EL (cell line): ENCODE data around the gene PEMT.
A peak's percentile ranks its signal among the peaks of the same experiment; 100 is the strongest.
"Not testable (repeated sequence)": the region's sequence is repeated elsewhere in the genome, so short reads cannot be mapped to it uniquely, and the experiment has no call there.

Experiments
- DNase-seq: peaks from one replicate; pipeline ENCODE4 v3.0.0-alpha.2; 2016

PEMT gene

DNA sequence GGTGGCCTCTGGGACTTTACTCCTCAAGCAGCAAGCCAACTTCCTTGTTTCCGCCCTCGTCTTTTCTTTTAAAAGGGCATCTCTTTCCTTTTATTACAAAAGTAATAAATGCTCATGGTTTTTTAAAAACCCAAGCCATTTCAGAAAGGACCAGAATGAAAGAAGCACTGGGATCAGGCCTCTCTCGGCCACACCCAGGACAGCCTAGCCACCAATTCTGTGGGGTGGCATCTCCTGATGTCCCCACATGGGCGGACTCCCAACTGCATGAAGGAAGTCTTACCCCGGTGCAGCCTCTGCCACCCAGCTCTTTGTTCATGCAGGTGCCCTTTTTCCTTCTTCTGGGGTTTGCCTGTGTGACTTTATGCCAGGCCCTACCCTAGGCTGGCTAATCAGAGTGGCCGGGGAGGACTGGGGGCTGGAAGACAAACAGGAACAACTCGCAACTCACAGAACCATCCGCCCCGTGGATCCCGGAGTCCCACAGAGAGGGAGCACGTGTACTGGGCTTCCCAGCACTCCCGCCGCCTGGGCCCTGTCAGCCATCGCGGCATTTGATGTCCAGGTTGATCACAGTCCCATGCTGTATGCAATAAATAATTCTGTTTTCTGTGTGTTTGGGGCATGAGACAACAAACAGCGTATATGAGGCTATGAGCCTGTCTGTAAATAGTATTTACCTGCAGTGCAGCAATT is 92.8 kb downstream of the PEMT start:
- DNase-seq = no peak

DNA sequence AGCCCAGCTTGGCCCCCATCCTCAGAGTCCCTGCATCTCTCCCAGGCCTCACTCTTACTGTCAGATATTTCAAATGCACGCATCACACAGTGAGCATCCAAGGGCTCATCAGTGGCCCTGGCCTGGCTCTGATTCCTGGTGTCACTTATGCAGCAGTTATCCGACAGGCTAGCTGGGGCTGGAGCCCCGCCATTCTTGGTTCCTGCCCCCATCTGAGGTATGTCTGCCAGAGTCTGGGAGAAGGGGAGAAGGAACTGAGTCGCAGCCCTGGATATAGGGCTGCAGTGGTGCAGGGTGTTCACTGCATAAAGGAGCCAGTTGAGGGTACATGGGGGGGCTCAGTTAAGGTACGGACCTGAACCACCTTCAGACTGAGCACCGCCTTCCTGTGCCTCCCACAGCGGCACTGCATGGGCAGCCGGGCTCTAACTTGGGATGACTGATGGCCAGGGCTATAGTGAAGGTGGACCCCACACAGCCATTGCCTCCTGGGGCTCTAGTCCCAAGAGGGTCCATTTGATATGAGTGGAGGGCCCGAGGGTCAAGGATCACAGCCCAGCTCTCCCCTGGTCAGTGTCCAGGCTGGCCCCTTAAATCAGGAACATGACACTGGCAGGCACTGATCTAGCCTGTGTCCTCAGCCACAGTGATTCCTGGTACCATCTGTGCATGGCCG is 93.5 kb downstream of the PEMT start:
- no peak for DNase-seq

DNA sequence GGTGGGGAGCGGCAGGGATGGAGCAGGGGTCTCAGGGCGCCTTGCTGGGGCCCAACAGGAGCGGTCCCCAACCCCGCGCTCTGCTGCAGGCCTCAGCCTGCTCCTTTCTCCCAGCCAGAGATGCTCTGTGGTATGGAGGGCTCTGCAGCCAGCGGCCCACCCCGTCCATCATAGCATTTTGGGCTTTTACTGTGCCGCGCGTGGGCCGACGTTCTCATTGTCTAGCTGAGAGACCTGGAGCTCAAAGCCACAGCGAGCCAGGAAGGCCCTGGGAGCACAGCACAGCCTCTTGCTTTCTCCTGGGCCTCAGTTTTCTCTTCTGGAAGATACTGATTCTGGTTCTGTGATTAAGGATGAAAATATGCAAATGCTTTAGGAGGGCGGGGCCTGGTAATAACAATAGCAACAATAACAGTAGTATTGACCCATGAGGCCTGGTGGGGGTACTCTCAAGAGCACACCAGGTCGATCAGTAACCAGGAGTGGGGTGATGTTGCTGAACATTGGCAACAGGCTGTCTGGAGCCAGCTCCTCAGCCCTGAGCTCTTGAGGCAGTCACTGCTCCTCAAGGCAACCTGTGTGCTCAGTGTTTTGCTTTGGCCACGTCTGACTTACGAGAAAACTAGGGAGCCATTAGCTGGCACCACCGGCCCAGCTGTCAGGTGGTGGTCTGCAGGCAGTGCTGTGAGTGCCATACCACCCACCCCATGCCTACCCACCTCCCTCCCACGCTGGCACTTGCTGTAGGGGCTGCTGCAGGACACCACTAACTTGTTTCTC is 94.3 kb downstream of the PEMT start:
- peak; percentile 42 for DNase-seq

DNA sequence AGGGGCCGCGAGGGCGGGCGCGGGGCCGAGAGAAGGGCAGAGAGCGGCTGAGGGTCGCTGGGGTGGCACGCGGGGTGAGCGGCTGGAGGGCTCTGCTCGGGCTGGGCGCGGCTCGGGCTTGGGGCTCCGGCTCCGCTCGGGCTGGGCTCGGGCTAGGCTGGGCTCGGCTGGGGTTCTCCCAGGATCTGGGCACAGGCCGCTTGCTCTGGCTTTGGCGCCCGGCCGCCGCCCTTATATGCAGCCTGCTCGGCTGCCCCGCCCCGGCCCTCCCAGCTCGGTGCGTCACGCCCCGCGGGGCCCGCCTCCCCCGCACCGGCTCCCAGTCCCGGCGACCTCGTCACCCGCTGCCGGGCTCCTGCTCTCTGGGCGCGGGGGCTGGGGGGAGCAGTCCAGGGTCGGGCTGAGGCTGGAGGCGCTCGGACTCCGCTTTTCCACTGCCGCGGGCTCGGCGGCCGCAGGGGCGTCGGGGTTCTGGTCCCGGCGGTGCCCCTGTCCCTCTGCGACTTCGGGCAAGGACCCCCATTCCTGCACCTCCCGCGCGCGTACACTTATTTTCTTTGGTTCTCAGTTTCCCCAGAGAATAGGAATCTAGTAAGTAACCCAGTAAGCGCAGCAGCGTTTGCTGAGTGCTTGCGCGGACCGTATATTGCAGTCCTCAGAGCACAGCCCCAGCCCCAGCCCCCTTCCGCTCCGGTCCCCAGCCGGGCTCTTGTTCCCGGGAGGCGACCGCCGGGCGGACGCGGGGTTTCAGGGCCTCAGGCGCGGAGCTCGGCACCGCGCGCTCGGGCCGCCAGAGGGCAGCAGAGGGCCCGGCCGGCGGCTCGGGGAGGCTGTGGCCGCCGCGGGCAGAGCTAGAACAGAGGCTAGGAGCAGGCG is 95.1 kb downstream of the PEMT start, which contains the start of gene RASD1:
Gene RASD1 (minus strand): TSS at position 207 of the 876 bp plus-strand sequence. CDS start 214 bp downstream, outside the sequence.
- peak; percentile 86 for DNase-seq

DNA sequence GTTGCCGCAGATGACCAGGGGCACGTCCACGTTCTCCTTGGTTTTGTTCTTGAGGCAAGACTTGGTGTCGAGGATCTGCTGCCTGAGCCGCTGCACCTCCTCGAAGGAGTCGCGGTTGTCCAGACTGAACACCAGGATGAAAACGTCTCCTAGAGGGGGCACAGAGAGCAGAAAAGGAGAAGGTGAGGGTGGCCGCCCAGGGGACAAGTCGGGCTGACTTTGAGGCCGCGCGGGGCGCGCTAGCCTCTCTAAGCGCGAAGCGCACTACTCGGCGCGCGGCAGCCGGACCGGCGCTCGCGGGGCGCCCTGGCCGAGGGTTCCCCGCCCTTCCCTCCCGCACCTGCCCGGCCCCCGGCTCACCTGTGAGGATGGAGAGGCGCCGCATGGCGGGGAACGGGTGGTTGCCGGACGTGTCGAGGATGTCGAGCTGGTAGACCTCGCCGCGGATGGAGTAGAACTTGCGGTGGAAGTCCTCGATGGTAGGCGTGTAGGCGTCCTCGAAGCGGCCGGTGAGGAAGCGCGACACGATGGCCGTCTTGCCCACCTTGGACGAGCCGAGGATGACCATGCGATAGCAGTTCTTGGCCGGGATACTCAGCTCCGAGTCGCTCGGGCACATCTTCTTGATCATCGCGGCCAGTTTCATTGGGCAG is 95.8 kb downstream of the PEMT start:
- peak; percentile 15 for DNase-seq

DNA sequence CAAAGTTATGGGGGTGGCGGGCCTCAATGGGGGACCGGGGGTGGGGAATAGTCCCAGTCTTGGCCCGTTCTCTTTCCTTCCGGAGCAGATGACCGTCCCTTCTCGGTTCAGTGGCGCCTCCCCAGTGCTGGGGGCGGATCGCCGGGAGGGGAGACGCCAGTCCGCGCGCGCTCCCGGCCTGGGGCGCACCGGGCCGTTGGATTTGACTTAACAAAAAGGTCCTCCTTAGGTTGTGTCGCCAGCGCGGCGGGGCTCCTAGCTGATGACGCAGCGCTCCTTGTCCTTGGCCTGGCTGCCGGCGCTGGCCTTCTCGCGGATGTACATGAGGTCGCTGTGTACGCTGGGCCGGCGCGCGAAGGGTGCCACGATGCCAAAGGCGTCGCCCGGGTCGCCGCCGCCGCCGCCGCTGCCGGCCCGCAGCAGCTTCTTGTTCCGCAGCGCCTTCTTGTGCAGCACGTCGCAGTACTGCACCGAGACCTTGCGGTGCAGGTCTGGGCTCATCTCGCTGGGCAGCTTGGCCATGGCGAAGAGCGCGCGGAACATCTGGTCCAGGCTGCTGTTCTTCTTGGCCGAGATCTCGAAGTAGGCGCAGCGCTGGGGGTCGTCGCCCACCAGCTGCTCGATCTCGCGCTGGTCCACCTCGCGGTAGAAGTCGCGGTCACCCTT is 96.5 kb downstream of the PEMT start:
- peak; percentile 59 for DNase-seq

DNA sequence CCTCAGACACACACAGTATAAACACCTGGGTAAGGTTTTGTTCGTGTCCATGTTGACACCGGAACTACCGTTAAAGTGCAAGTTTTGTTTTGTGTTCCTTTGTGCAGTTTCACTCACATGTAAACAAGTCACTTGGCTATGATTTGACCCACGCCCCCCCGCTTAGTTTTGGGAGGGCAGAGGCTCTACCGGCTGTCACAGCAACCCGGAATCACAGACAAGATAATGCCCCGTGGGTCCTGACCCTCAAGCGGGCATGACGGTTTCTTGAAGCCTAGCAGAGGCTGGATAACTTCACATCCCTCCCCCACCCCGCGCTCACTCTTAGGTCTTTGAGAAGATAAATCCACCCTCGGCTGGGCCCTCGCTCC is 97.0 kb downstream of the PEMT start:
- DNase-seq = no peak

DNA sequence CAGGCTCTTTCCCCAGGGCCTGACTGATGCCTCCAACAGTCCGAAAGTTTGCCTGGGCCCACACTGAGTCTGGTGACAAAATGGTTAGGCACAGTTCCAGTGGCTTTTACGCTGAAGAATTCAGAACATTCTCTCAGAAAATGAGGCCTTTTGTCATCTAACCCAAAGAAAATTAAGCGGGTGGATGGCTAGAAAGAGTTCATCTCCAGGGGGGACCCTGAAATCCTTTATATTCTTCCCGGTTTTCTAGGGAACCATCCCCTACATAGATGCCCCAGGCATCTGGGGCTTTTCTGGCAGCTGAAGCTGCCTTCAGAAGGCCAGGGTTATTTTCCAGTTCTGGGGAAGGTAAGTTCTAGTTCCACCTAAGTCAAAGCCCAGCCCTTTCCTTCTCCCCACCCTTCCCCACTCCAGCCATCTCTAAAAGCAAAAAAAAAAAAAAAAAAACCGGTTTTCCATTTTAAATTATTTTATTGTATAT is 97.5 kb downstream of the PEMT start:
- DNase-seq = no peak

DNA sequence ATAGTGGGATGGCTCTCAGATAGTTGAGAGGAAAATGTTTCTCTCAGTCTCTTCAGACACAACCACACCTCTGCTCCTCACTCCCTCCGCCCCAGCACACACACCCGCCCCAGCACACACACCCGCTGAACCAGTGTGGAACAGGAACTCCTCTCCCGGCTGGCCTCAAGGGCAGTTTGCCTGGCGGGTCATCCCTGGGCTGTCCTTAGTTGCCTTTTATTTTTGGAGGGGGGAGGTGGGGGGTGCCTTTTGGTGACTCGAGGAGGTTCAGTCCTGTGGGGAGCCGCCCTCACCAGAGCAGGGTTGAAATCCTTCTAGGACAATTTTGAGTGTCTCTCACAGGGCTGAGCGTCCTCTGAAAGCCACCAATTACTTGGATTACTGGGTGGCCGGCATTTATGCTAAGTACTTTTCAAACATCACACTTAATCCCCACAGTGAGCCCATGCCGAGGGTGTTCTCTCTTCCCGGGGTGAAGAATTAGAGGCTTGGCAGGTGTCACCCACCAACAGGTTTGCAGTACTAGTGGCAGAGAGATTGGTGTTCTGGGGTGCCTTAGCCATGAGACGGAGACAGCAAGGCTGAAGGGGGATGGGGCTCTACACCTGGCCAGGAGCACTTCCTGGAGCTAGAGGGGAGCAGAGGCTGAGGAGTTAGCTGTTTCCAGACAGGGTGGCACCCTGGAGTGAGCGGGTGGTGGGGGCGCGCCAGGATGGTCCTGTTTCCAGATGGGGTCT is 98.1 kb downstream of the PEMT start:
- no peak for DNase-seq

DNA sequence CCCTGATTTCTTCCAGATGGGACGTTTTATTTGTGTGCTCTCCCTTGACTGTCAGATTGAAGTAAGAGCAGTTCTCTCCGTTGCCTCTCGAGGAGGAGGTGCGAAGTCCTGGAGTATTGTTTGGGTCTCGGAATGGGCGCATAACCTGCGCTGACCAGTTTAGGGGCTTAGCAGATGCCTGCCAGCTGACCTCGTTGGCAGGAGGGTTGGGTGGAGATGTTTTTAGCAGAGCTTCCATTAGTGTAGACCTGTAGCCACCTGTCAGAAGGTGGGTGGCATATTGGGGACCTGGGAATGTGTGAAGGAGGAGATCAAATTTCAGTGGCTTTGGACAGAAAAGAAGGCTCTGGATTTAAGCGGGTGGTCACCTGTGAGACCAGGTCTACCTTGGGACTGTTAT is 98.9 kb downstream of the PEMT start:
- no peak for DNase-seq

DNA sequence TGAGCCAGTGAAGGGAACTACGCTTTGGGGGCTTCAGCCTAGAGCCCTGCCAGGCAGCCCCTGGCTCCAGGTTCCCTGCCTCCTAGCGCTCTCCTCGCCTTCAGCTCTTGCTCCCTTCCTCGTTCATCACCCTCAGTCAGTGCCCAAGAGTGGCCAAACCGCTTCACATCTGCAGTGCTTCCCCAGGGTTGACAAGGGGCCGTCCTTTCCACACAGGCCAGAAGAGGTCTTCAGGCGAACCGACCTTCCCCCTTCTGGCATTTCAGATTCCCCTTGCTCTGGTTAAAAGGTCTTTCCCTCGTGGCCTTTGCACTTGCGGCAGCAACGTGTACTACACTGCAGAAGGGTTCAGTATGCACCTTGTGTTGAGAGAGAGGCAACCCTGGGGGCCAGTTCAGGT is 99.4 kb downstream of the PEMT start:
- DNase-seq = no peak

DNA sequence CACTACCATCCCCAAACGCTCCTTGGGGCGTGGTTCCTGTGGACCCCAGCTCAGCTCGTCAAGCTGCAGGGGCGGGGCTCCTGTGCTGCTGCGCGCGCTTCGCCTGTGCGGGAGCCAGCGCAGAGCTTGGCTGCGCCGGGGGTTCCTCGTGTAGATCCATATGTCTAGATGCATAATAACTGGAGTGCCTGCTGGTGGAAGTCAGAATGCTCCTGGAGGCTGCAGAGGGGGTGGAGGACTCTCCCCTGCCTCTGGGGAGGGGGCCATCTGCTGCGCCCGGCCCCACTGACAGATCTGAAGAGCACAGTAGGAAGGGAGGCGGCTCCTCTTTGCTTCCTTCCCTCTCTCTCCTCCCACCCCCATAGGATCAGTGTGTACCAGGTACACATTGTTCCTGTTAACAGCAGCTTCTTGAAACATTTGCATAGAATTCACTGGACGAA is 99.9 kb downstream of the PEMT start:
- no peak for DNase-seq

DNA sequence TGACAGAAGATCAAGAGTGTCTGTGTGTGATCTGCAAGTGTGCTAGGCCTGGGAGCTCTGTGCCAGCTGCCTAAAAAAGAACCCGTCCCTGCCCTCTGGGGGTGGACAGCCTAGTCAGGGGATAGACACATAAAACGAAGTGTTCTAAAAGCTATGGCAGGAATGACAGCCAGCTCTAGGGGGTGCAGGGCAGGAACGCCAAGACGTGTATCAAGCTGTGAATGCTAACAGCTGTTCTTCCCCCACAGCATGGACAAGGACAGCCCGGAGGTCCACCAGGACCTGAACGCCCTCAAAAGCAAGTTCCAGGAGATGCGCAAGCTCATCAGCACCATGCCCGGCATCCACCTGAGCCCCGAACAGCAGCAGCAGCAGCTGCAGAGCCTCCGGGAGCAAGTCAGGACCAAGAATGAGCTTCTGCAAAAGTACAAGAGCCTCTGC is 100.5 kb downstream of the PEMT start:
- DNase-seq = no peak

DNA sequence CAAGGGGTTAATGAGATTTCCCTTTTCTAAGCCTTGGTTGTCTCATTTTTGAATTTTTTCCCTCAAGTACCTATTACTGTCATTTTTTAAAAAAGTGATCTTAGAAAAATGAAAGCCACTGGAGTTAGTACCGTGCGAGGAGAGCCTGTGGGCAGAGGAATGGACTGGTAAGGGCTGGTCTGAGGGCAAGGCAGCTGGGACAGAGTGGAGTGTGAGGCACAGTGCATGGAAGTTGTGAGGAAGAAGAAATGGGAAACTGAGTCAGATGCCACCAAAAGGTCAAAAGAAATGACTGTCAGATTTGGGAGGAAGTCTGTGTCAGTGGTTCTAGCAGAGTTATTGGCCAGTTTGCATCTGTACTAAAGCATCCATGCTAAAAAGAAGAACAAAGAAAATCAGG is 103.5 kb downstream of the PEMT start:
- DNase-seq = no peak

DNA sequence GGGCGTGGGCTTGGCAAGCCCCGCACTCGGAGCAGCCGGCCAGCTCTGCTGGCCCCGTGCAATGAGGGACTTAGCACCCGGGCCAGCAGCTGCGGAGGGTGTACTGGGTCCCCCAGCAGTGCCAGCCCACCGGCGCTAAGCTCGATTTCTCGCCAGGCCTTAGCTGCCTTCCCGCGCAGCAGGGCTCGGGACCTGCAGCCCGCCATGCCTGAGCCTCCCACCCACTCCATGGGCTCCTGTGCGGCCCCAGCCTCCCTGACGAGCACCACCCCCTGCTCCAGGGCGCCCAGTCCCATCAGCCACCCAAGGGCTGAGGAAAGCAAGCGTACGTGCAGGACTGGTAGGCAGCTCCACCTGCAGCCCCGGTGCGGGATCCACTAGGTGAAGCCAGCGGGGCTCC is 105.1 kb downstream of the PEMT start:
- DNase-seq = not testable (repeated sequence)

DNA sequence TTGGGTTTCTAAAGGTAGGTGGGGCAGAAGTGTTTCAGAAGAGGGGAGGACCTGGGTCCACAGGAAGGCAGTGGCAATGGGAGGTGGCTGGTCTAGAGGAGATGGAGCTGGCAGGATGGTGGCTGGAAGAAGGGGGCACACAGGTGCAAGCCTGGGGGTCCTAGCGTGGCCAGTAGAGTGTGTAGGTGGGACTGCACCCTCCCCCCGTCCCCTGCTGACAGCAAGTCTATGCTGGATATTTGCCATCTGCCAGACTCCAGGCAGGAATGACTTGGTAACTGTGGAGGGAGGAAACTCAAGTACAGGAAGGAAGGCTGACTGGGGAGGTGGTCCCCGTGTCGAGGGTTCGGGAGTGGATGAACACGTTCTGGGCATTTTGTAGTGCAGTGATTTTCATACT is 106.1 kb downstream of the PEMT start:
- no peak for DNase-seq

DNA sequence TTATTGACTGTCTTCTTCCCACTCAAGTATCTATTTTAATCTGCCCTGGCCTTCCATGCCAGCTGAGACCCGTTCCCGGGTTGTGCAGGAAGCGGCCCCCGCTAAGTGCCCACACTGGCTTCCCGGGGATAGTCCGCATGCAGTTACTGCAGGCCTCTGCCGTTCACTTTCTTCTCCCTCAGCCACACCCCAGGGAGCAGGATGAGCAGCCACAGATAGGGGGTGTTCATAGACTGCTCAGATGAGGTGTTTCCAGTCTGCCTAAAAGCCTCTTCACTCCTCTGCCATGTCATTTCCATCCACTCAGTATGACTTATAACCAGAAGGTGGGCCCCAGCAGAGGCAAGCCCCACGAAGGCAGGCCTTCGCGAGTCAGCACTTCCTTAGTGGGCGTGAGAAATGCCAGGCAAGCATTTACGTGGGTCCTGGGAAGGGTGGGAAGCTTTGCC is 107.0 kb downstream of the PEMT start:
- DNase-seq = peak; percentile 34

DNA sequence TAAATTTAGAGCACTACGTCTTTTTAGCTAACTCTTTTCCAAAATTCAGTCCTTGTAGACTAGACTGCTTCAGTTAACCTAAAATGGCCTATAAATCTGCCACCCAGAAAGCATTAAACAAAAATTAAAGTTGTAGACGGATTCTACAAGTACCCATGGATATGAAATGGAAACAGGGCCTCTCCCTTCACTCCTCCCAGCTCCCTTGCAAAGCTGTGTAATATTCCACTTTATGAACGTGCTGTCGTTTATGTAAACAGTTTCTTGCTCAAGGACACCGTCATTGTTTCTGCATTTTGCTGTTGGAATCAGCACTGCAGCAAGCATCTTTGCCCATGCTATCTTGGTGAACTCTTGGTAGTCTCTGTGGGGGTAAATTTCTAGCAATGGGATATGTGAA is 109.6 kb downstream of the PEMT start:
- DNase-seq = no peak

DNA sequence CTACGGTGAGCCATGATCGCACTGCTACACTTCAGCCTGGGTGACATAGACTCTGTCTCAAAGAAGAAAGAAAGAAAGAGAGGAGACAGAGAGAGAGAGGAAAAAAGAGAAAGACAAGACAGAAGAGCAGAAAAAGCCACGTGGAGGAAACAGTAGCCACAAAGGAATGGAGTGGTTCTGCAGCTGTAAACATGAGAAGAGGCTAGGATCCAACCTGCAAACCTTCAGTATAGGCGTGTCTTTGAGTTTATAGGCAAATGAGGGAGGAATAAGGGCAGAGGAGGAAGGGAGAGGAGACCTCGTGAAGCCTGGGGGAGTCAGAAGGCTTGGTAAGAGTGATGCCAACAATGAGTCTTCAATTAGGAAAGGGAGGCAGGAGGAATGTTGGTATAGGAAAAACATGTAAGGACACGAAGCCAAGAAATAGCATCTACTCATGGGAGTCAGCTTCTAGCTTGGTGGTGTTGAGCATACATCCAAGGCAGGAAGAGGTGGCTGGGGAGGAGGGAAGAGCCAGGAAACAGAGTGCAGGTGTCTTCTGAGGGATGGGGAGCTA is 110.8 kb downstream of the PEMT start:
- no peak for DNase-seq

DNA sequence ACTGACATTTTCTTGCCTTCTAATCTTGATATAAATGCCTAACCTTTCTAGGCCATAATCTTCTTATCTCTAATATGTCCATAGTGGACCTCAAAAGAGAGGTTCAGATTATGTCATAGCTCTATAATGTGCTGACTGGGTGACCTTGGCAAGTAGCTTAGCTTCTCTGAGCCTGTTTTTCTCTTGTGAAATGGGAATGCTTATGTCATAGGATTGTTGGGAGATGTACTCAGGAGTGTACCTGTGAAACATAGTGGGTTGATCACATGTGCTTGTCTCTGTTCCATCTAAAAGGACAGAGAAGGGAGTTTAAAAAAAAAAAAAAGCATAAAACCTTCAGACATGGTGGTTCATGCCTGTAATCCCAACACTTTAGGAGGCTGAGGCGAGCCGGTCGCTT is 112.3 kb downstream of the PEMT start:
- no peak for DNase-seq
